K562 (cell line): ENCODE results near the gene HHEX. TPM values are rescaled to one million over a fixed set of nuclear protein-coding genes. Genes with fewer than 3 reads are reported as not detected.

Experiments
- BRD4 ChIP-seq: fragments of 200-600 bp; sonication (generic); IDR thresholded peaks from 2 replicates; pipeline ENCODE4 v1.6.1; 2017; ENCODE audit warnings: inconsistent platforms
- E2F1 ChIP-seq: sonication (generic); formaldehyde crosslinking; IDR thresholded peaks from 2 replicates; pipeline ENCODE4 v1.8.1; 2023; ENCODE audit warnings: mild to moderate bottlenecking, missing genetic modification reagents, moderate library complexity
- HLTF ChIP-seq: fragments of 450-650 bp; IDR thresholded peaks from 2 replicates; pipeline ENCODE4 v1.6.1; 2016
- JUN ChIP-seq, 2 experiments: sonication (generic) in 1 of 2; formaldehyde crosslinking in 1 of 2; IDR thresholded peaks; 2 replicates each; pipeline versions ENCODE4 v1.6.1 to v1.8.0; 2012 to 2022; ENCODE audit warnings: borderline replicate concordance in 2 of 2, mild to moderate bottlenecking in 2 of 2, improper control_type of control experiment in 1 of 2, low read depth in 1 of 2, low read length in 1 of 2, missing genetic modification reagents in 1 of 2
- MAX ChIP-seq: sonication (generic); formaldehyde crosslinking; IDR thresholded peaks from 2 replicates; pipeline ENCODE4 v1.9.0; 2022; ENCODE audit warnings: mild to moderate bottlenecking, missing genetic modification reagents
- MLLT1 ChIP-seq, 2 experiments: fragments of 450-650 bp; IDR thresholded peaks; 2 replicates each; pipeline ENCODE4 v1.6.1; 2016
- MYC ChIP-seq, 2 experiments: fragments of 250-450 bp in 1 of 2; sonication (Bioruptor Pico) in 1 of 2; IDR thresholded peaks; 2 replicates each; pipeline versions ENCODE4 v1.5.1 to v1.6.1; 2012 to 2021; ENCODE audit warnings: low read depth in 2 of 2, borderline replicate concordance in 1 of 2, improper control_type of control experiment in 1 of 2, low read length in 1 of 2, mild to moderate bottlenecking in 1 of 2, moderate library complexity in 1 of 2
- PATZ1 ChIP-seq: fragments of 250-450 bp; sonication (Bioruptor Pico); IDR thresholded peaks from 2 replicates; pipeline ENCODE4 v1.5.0; 2020; ENCODE audit warnings: mild to moderate bottlenecking, borderline replicate concordance
- POLR2B ChIP-seq: fragments of 450-650 bp; IDR thresholded peaks from 2 replicates; pipeline ENCODE4 v1.6.1; 2018; ENCODE audit warnings: low read depth; ENCODE audit not compliant: partially characterized antibody
- POLR2G ChIP-seq: fragments of 200-400 bp; formaldehyde crosslinking; IDR thresholded peaks from 2 replicates; pipeline ENCODE4 v1.6.1; 2017; ENCODE audit warnings: low read depth, mild to moderate bottlenecking, antibody characterized with exemption, low read length, moderate library complexity
- POLR3G ChIP-seq: IDR thresholded peaks from 2 replicates; pipeline ENCODE4 v1.6.1; 2011; ENCODE audit not compliant: insufficient read length, insufficient replicate concordance; ENCODE audit errors: extremely low read depth
- SAP30 ChIP-seq: fragments of 200-600 bp; sonication (generic); IDR thresholded peaks from 2 replicates; pipeline ENCODE4 v1.6.1; 2012; ENCODE audit warnings: borderline replicate concordance, low read depth, mild to moderate bottlenecking, moderate library complexity, low read length, control low read depth, inconsistent platforms; ENCODE audit not compliant: insufficient read depth, poor library complexity, severe bottlenecking
- SUPT5H ChIP-seq: fragments of 450-650 bp; IDR thresholded peaks from 2 replicates; pipeline ENCODE4 v1.6.1; 2016
- TAF1 ChIP-seq: IDR thresholded peaks from 2 replicates; pipeline ENCODE4 v1.6.1; 2011; ENCODE audit warnings: mild to moderate bottlenecking, low read length, moderate library complexity; ENCODE audit not compliant: insufficient read depth, control insufficient read depth, severe bottlenecking; ENCODE audit errors: extremely low read depth
- ZBTB2 ChIP-seq: fragments of 450-650 bp; IDR thresholded peaks from 2 replicates; pipeline ENCODE4 v1.6.1; 2016; ENCODE audit warnings: antibody characterized with exemption
- ZFPM2 ChIP-seq: fragments of 250-450 bp; sonication (Bioruptor Pico); IDR thresholded peaks from 2 replicates; pipeline ENCODE4 v1.5.1; 2022; ENCODE audit warnings: mild to moderate bottlenecking
- ZNF431 ChIP-seq: sonication (generic); formaldehyde crosslinking; IDR thresholded peaks from 2 replicates; pipeline ENCODE4 v1.8.0; 2022; ENCODE audit warnings: mild to moderate bottlenecking, missing genetic modification reagents
- polyA plus RNA-seq, 8 experiments: library from polyadenylated mRNA; depleted of rRNA in 4 of 8; stranded (reverse) in 5 of 8; unstranded in 3 of 8; fragments of >200 nt; fragmentation: Nextera tagmentation in 2 of 8; fragmentation: Illumina TruSeq in 1 of 8; extraction: Ambion mirVana in 2 of 8; extraction: Trizol in 1 of 8; gene quantifications; 2 replicates each; pipeline versions ENCODE4 v1.2.1 to v1.2.3, GENCODE V29; 2011 to 2014; ENCODE audit warnings: inconsistent platforms in 1 of 8, missing spikeins in 1 of 8
- total RNA-seq, 7 experiments: library from RNA; depleted of rRNA in 6 of 7; stranded (reverse); fragments of >200 nt in 6 of 7; fragmentation: Illumina TruSeq in 2 of 7; extraction: Trizol in 2 of 7; gene quantifications; 2 replicates each; pipeline versions ENCODE4 v1.2.1 to v1.2.3, GENCODE V29; 2011 to 2021; ENCODE audit warnings: low replicate concordance in 1 of 7

HHEX gene
- total and polyA plus RNA-seq, 9 of the 15 experiments (the other 6 are each of a cell fraction or from before 2014, with no cell fraction given) = 37.2 to 133 (median 80.2) TPM

GRCh38 chr10:92695679-92696605, 6.2 kb downstream of the HHEX start (continued):
- TF ChIP-seq ZBTB2 (peak; percentile 28; the same call in 1 of the 2 replicates), BRD4 (peak; percentile 10; the same call in 1 of the 2 replicates), POLR2G (peak; percentile 88), POLR3G (no peak), TAF1 (peak; percentile 10), MAX (peak; percentile 41; the same call in 1 of the 2 replicates), MYC (IDR thresholded peaks at IDR 0.05; ENCODE audit: low read depth, low read length) (no peak), MYC (CRISPR knock-in tag; IDR thresholded peaks at IDR 0.05; ENCODE audit: borderline replicate concordance, low read depth) (peak; percentile 85; the same call in 1 of the 2 replicates), HLTF (0 out of 2 replicates have a peak, but pooled peaks have one; percentile 49), SUPT5H (peak; percentile 62), ZFPM2 (CRISPR knock-in tag) (peak; percentile 48; the same call in 1 of the 2 replicates), ZNF431 (CRISPR knock-in tag) (0 out of 2 replicates have a peak, but pooled peaks have one; percentile 48), SAP30 (peak; percentile 28), MLLT1 (IDR thresholded peaks at IDR 0.05) (peak; percentile 79 to 84; a peak in 3 of 4 replicates), E2F1 (CRISPR knock-in tag) (no peak), POLR2B (peak; percentile 77), PATZ1 (CRISPR knock-in tag) (no peak), JUN (IDR thresholded peaks at IDR 0.05; ENCODE audit: borderline replicate concordance, low read depth, low read length) (0 out of 2 replicates have a peak, but pooled peaks have one; percentile 15), JUN (CRISPR knock-in tag; IDR thresholded peaks at IDR 0.05; ENCODE audit: borderline replicate concordance) (no peak)
